Measurements from ENCODE around the gene UBR1.

DNA sequence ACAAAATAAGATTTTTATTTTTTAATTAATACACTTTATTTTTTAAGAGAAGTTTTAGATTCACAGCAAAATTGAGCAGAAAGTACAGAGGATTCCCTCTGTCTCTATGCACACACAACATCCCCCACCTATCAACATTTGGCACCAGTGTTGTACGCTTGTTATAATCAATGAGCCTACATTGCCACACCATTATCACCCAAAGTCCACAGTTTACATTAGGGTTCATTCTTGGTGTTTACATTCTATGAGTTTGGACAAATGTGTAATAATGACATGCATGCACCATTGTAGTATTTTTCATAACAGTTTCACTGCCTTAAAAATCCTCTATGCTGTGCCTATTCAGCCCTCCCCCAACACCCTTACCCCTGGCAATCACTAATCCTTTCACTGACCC lies 134.0 kb downstream of the UBR1 start:
- TF ChIP-seq TAF1 (IDR thresholded peaks at IDR 0.05; ENCODE audit: borderline replicate concordance, low read depth, low read length) (no peak), POLR2AphosphoS5 (IDR thresholded peaks at IDR 0.05; ENCODE audit: low read depth, low read length) (no peak), POLR2A (IDR thresholded peaks at IDR 0.05; ENCODE audit: low read depth, low read length) (no peak)

All from GM12892 (cell line).